CD14-positive monocyte (primary cell): Measurements from ENCODE around the gene CTU1. TPM values are rescaled to one million over a fixed set of nuclear protein-coding genes. Genes with fewer than 3 reads are reported as not detected.

Source experiments
- DNase-seq, 3 donors: peaks; one replicate each; pipeline ENCODE4 v3.0.0-alpha.2; 2011 to 2022
- H2AFZ ChIP-seq: 2 replicates; pipeline ENCODE4 v1.6.0; 2012; ENCODE audit warnings: mild to moderate bottlenecking, low read depth, low read length, inconsistent platforms; ENCODE audit not compliant: insufficient read depth, poor library complexity, severe bottlenecking
- H3K27ac ChIP-seq, 2 donors: 1 replicate in 1 of 2; 2 replicates in 1 of 2; pipeline ENCODE4 v1.5.1; 2012 to 2013; ENCODE audit warnings: low read length in 2 of 2, control low read depth in 1 of 2, inconsistent platforms in 1 of 2, low read depth in 1 of 2, mild to moderate bottlenecking in 1 of 2
- H3K27me3 ChIP-seq, 2 donors: one replicate each; pipeline versions ENCODE4 v1.6.0 to v1.6.1; 2011 to 2013; ENCODE audit warnings: low read length in 2 of 2; ENCODE audit not compliant: control insufficient read depth in 2 of 2, insufficient read depth in 2 of 2
- H3K36me3 ChIP-seq, 2 donors: replicated peaks in 1 of 2; 1 replicate in 1 of 2; 2 replicates in 1 of 2; pipeline versions ENCODE4 v1.5.1 to v1.6.1; 2012 to 2013; ENCODE audit warnings: low read length in 2 of 2, control low read depth in 1 of 2, inconsistent platforms in 1 of 2, mild to moderate bottlenecking in 1 of 2; ENCODE audit not compliant: insufficient read depth in 2 of 2, control insufficient read depth in 1 of 2
- H3K4me1 ChIP-seq, 2 donors: 1 replicate in 1 of 2; 2 replicates in 1 of 2; pipeline versions ENCODE4 v1.5.1 to v1.6.1; 2012 to 2013; ENCODE audit warnings: low read length in 2 of 2, control low read depth in 1 of 2, inconsistent platforms in 1 of 2, mild to moderate bottlenecking in 1 of 2, moderate library complexity in 1 of 2; ENCODE audit not compliant: insufficient read depth in 2 of 2, control insufficient read depth in 1 of 2
- H3K4me2 ChIP-seq: replicated peaks from 2 replicates; pipeline ENCODE3; 2012; ENCODE audit warnings: low read length, moderate library complexity, mild to moderate bottlenecking; ENCODE audit not compliant: poor library complexity, severe bottlenecking; ENCODE audit errors: extremely low read depth
- H3K4me3 ChIP-seq, 3 experiments: fragments of 200-600 bp in 1 of 3; sonication (generic) in 1 of 3; replicated peaks in 1 of 3; 1 replicate in 2 of 3; 2 replicates in 1 of 3; pipeline ENCODE4 v1.5.1; 2011 to 2013; ENCODE audit warnings: low read length in 3 of 3, mild to moderate bottlenecking in 3 of 3, control low read depth in 2 of 3, low read depth in 2 of 3, inconsistent platforms in 1 of 3, moderate library complexity in 1 of 3
- H3K79me2 ChIP-seq: 2 replicates; pipeline ENCODE4 v1.6.0; 2012; ENCODE audit warnings: mild to moderate bottlenecking, control low read depth, inconsistent platforms, low read length, moderate library complexity; ENCODE audit not compliant: insufficient read depth
- H3K9ac ChIP-seq: 2 replicates; pipeline ENCODE4 v1.6.0; 2017; ENCODE audit warnings: low read length, mild to moderate bottlenecking; ENCODE audit not compliant: insufficient read depth, poor library complexity, severe bottlenecking
- H3K9me3 ChIP-seq, 2 donors: replicated peaks in 1 of 2; 1 replicate in 1 of 2; 2 replicates in 1 of 2; pipeline versions ENCODE4 v1.5.1 to v1.6.1; 2012 to 2013; ENCODE audit warnings: low read length in 2 of 2, control low read depth in 1 of 2; ENCODE audit not compliant: control insufficient read depth in 1 of 2, insufficient read depth in 1 of 2
- H4K20me1 ChIP-seq: 2 replicates; pipeline ENCODE4 v1.6.0; 2012; ENCODE audit warnings: mild to moderate bottlenecking, low read length, control low read depth, moderate library complexity; ENCODE audit not compliant: insufficient read depth
- H3K27ac Mint-ChIP-seq, 7 donors: one replicate each; pipeline ENCODE4 v1.8.0; 2020; ENCODE audit warnings: mild to moderate bottlenecking in 7 of 7, mixed read lengths in 7 of 7, moderate library complexity in 6 of 7, inconsistent platforms in 2 of 7
- H3K27me3 Mint-ChIP-seq, 3 donors: one replicate each; pipeline ENCODE4 v1.8.0; 2021 to 2022; ENCODE audit warnings: low read depth in 3 of 3, mild to moderate bottlenecking in 3 of 3, mixed read lengths in 3 of 3, moderate library complexity in 3 of 3, inconsistent platforms in 1 of 3
- H3K36me3 Mint-ChIP-seq, 2 donors: one replicate each; pipeline ENCODE4 v1.8.0; 2020; ENCODE audit warnings: mixed read lengths in 2 of 2, inconsistent platforms in 1 of 2, mild to moderate bottlenecking in 1 of 2
- H3K4me1 Mint-ChIP-seq: one replicate; pipeline ENCODE4 v1.8.0; 2020; ENCODE audit warnings: mild to moderate bottlenecking, mixed read lengths
- H3K4me3 Mint-ChIP-seq, 2 donors: one replicate each; pipeline ENCODE4 v1.8.0; 2020; ENCODE audit warnings: mild to moderate bottlenecking in 2 of 2, mixed read lengths in 2 of 2, moderate library complexity in 1 of 2
- H3K9me3 Mint-ChIP-seq, 7 donors: one replicate each; pipeline ENCODE4 v1.8.0; 2020 to 2022; ENCODE audit warnings: mixed read lengths in 7 of 7, mild to moderate bottlenecking in 6 of 7, moderate library complexity in 6 of 7, inconsistent platforms in 2 of 7
- WGBS: methylation state at CpG from one replicate; pipeline ENCODE4 v1.1.5; 2013; ENCODE audit warnings: missing lambda C conversion rate; ENCODE audit not compliant: insufficient coverage; 5-methylcytosine and 5-hydroxymethylcytosine counted together
- intact Hi-C, 2 donors: fragments of 100-400 bp; cut with micrococcal nuclease; formaldehyde crosslinking; loops; one replicate each; pipeline versions ENCODE4 v1.15.0 to v1.15.1; 2023
- polyA plus RNA-seq, 3 donors: library from polyadenylated mRNA; depleted of rRNA in 1 of 3; unstranded in 2 of 3; stranded (reverse) in 1 of 3; fragments of 300-500 nt in 2 of 3; fragments of >200 nt in 1 of 3; fragmentation: Illumina TruSeq in 2 of 3; gene quantifications; 1 replicate in 2 of 3; 2 replicates in 1 of 3; pipeline ENCODE4 v1.2.3, GENCODE V29; 2012 to 2021
- TF ChIP-seq, protein P1 (sequence below): fragments of 200-600 bp; IDR thresholded peaks from one replicate; pipeline ENCODE4 v1.8.0; 2022; ENCODE audit warnings: antibody characterized with exemption, mild to moderate bottlenecking

The CTU1 gene
- polyA plus RNA-seq, 3 donors, result 0.75 to 3.0 (median 2.9) TPM

DNA sequence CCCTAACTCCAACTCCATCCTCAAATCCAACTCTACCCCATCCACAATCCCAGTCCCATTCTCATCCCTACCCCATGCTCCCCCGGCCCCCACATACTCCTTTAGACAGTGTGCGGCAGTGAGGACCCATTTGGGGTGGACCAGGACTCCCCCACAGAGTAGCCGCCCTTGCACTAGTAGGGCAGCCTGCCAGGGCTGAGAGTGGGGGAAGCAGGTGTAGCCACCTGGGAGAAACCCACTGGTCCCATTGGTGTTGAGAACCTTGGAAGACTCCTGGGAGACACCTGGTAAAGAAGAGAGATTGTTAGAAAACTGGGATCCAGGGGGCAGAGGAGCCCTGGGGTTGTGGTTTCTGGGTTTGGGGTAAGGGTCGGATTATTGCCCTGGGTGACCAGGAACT, 47.9 kb downstream of the CTU1 start:
- H3K9me3 ChIP-seq, result no peaks in the 10 kb centered on the region
- no peak overlapping the region for H3K4me3 Mint-ChIP-seq
- TF ChIP-seq, protein P1, sequence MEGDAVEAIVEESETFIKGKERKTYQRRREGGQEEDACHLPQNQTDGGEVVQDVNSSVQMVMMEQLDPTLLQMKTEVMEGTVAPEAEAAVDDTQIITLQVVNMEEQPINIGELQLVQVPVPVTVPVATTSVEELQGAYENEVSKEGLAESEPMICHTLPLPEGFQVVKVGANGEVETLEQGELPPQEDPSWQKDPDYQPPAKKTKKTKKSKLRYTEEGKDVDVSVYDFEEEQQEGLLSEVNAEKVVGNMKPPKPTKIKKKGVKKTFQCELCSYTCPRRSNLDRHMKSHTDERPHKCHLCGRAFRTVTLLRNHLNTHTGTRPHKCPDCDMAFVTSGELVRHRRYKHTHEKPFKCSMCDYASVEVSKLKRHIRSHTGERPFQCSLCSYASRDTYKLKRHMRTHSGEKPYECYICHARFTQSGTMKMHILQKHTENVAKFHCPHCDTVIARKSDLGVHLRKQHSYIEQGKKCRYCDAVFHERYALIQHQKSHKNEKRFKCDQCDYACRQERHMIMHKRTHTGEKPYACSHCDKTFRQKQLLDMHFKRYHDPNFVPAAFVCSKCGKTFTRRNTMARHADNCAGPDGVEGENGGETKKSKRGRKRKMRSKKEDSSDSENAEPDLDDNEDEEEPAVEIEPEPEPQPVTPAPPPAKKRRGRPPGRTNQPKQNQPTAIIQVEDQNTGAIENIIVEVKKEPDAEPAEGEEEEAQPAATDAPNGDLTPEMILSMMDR, result no peak
- H4K20me1 ChIP-seq, result no peaks in the 10 kb centered on the region
- no peak overlapping the region for H3K27ac ChIP-seq
- no peak for DNase-seq
- H3K9me3 Mint-ChIP-seq, result peaks cover 0 to 12% (median 3%) of the 10 kb centered on the region in 7 donors
- no peaks in the 10 kb centered on the region for H3K79me2 ChIP-seq
- no peaks in the 10 kb centered on the region for H3K4me1 ChIP-seq
- intact Hi-C loops, result no loop called here
- H3K27me3 Mint-ChIP-seq, result peaks cover 31 to 53% (median 31%) of the 10 kb centered on the region in 3 donors
- no peaks in the 10 kb centered on the region for H3K36me3 Mint-ChIP-seq
- peaks cover 1% of the 10 kb centered on the region for H3K4me1 Mint-ChIP-seq
- H3K4me2 ChIP-seq, result no peak overlapping the region
- no peak overlapping the region for H2AFZ ChIP-seq
- H3K4me3 ChIP-seq, result no peak overlapping the region
- peaks cover 16 to 37% of the 10 kb centered on the region in 2 donors for H3K27me3 ChIP-seq
- H3K9ac ChIP-seq, result no peak overlapping the region
- no peaks in the 10 kb centered on the region for H3K36me3 ChIP-seq
- 50% methylated on average over 3 of the region's 4 CpGs for WGBS
- H3K27ac Mint-ChIP-seq, result no peak overlapping the region

DNA sequence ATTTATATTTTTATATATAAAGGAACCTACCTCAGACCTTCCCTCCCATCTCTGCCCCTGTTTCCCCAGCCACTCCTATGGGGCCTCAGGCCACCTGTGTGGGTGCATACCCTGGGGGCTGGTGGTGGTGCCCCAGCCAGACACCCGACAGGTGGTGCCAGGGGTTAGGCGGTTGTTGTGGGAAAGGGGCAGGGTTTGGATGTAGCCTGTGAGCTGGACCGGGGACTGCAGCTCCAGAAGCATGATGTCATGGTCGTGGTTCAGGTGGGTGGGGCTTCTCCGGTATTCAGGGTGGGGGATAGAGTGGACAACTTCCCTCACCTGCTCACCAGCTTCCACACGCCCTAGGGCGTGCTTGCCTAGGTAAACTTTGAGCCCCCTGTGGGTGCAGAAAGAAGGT, 48.5 kb downstream of the CTU1 start:
- no peak overlapping the region for H3K4me3 Mint-ChIP-seq
- WGBS, result 92% methylated on average over 2 of the region's 7 CpGs

More for the DNA sequence above, 48.5 kb downstream of the CTU1 start:
- peaks cover 0 to 11% (median 3%) of the 10 kb centered on the region in 7 donors for H3K9me3 Mint-ChIP-seq
- Histone ChIP-seq H3K27me3 (peaks cover 13 to 31% of the 10 kb centered on the region in 2 donors), H3K36me3 (no peaks in the 10 kb centered on the region), H3K9me3 (no peaks in the 10 kb centered on the region), H3K9ac (no peak overlapping the region), H3K4me1 (no peaks in the 10 kb centered on the region), H3K4me3 (no peak overlapping the region), H3K27ac (no peak overlapping the region), H3K4me2 (no peak overlapping the region), H4K20me1 (no peaks in the 10 kb centered on the region), H2AFZ (no peak overlapping the region), H3K79me2 (no peaks in the 10 kb centered on the region)
- no peak for DNase-seq
- intact Hi-C loops, result no loop called here
- TF ChIP-seq, protein P1, result no peak
- no peaks in the 10 kb centered on the region for H3K36me3 Mint-ChIP-seq
- no peak overlapping the region for H3K27ac Mint-ChIP-seq
- peaks cover 26 to 51% (median 29%) of the 10 kb centered on the region in 3 donors for H3K27me3 Mint-ChIP-seq
- no peaks in the 10 kb centered on the region for H3K4me1 Mint-ChIP-seq
